GM19240 (cell line): Measurements from ENCODE around the gene DDX49.
"Not testable (repeated sequence)": the region's sequence is repeated elsewhere in the genome, so short reads cannot be mapped to it uniquely, and the experiment has no call there.

ENCODE experiments used
- DNase-seq: peaks from one replicate; pipeline ENCODE4 v3.0.0; 2011; ENCODE audit warnings: low spot score; ENCODE audit not compliant: insufficient read length

The DDX49 gene

GRCh38 chr19:18908917-18909619 is 10.4 kb upstream of the DDX49 start:
- no peak for DNase-seq

- DNase-seq = no peak
Measured at GRCh38 chr19:18910010-18910409, 9.5 kb upstream of the DDX49 start.

GRCh38 chr19:18910801-18911436 is 8.6 kb upstream of the DDX49 start:
- DNase-seq = no peak

GRCh38 chr19:18912933-18913332 is 6.6 kb upstream of the DDX49 start:
- DNase-seq = no peak

- DNase-seq = no peak
Measured at GRCh38 chr19:18913466-18913865, 6.0 kb upstream of the DDX49 start.

GRCh38 chr19:18915639-18916038 is 3.9 kb upstream of the DDX49 start:
- DNase-seq = no peak

- DNase-seq = not testable (repeated sequence)
Measured at GRCh38 chr19:18917593-18917992, 1.9 kb upstream of the DDX49 start.

- DNase-seq = no peak
Measured at GRCh38 chr19:18919900-18920214, 342 bp downstream of the DDX49 start.

GRCh38 chr19:18920400-18920799 is 885 bp downstream of the DDX49 start:
- DNase-seq = no peak

GRCh38 chr19:18921593-18921992 is 2.1 kb downstream of the DDX49 start:
- DNase-seq = no peak

- DNase-seq = no peak
Measured at GRCh38 chr19:18922228-18922985, 2.9 kb downstream of the DDX49 start.

GRCh38 chr19:18924684-18925213 is 5.2 kb downstream of the DDX49 start:
- no peak for DNase-seq

- DNase-seq = no peak
Measured at GRCh38 chr19:18928018-18928805, 8.7 kb downstream of the DDX49 start.

- no peak for DNase-seq
Measured at GRCh38 chr19:18929311-18929710, 9.8 kb downstream of the DDX49 start.

- DNase-seq = no peak
Measured at GRCh38 chr19:18931316-18932162, 12.0 kb downstream of the DDX49 start.

GRCh38 chr19:18932216-18932841 is 12.8 kb downstream of the DDX49 start:
- peak; percentile 58 for DNase-seq

GRCh38 chr19:18933297-18933696 is 13.8 kb downstream of the DDX49 start:
- no peak for DNase-seq

GRCh38 chr19:18939163-18939562 is 19.6 kb downstream of the DDX49 start:
- no peak for DNase-seq

GRCh38 chr19:18939922-18940768 is 20.6 kb downstream of the DDX49 start:
- DNase-seq = no peak
